ENCODE measurements around the gene IL18R1. TPM values are rescaled to one million over a fixed set of nuclear protein-coding genes. Genes with fewer than 3 reads are reported as not detected.

Gene IL18R1
- total and polyA plus RNA-seq, 4 donors: 4.8 to 12.7 (median 5.9) TPM

DNA sequence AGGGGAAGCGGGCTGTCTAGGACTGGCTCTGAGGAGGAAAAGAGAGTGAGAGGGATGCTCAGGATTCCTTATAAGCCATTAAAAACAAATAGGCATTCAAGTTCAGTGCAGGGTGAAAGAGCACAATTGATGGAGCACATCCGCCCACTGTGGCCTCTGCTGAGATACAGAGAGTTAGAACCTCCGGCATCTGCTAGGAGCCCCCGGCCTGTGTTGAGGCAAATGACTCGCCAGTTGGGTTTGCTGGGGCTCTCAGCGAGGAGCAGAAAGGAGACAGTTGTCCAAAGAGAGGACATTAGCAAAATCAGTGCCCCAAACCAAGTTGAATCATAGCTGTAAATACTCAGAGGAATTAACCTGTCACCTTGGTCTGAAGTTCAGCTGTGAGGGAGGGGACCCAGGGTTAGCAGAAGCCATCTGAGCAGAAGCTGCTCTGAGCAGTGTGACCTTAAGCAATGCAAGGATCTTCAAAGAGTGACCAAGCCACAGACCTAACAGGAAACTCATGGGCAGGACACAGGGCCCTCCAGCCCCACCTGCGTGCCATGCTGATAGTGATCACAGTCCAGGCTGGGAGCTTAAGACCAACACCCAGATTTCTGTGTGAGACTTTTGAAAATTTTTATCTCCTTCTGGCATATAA is 44.0 kb downstream of the IL18R1 start:
- 94% methylated on average over 7 of the region's 7 CpGs for WGBS
- no peak overlapping the region for H3K4me3 ChIP-seq (ENCODE audit: low read depth in 1 of 3, low read length in 3 of 3)
- H3K9me3 ChIP-seq (ENCODE audit: control insufficient read depth in 4 of 4, low read length in 3 of 4): no peaks in the 10 kb centered on the region
- H3K36me3 ChIP-seq (ENCODE audit: control insufficient read depth in 4 of 4, insufficient read depth in 3 of 4, low read depth in 1 of 4, low read length in 3 of 4): no peaks in the 10 kb centered on the region
- H3K27ac ChIP-seq (ENCODE audit: low read depth in 1 of 2, low read length in 2 of 2): no peak overlapping the region
- H3K27me3 ChIP-seq (ENCODE audit: control insufficient read depth in 4 of 4, insufficient read depth in 4 of 4, low read length in 3 of 4): no peaks in the 10 kb centered on the region
- DNase-seq (ENCODE audit: low spot score): no peak
- no peak overlapping the region for H3K9ac ChIP-seq (ENCODE audit: low read depth in 1 of 2, low read length in 2 of 2)
- H3K4me1 ChIP-seq (ENCODE audit: control insufficient read depth in 4 of 4, insufficient read depth in 4 of 4, low read length in 3 of 4): no peaks in the 10 kb centered on the region
- no peak for TF ChIP-seq HNF4G (IDR thresholded peaks at IDR 0.05)
- no peak for TF ChIP-seq SP1 (IDR thresholded peaks at IDR 0.05)
- no peak for TF ChIP-seq FOXA1 (IDR thresholded peaks at IDR 0.05)
- no peak for TF ChIP-seq MAX (IDR thresholded peaks at IDR 0.05)
- no peak for TF ChIP-seq TAF1 (conservative IDR thresholded peaks at IDR 0.05)
- TF ChIP-seq RXRA (IDR thresholded peaks at IDR 0.05): no peak
- TF ChIP-seq, protein P1, sequence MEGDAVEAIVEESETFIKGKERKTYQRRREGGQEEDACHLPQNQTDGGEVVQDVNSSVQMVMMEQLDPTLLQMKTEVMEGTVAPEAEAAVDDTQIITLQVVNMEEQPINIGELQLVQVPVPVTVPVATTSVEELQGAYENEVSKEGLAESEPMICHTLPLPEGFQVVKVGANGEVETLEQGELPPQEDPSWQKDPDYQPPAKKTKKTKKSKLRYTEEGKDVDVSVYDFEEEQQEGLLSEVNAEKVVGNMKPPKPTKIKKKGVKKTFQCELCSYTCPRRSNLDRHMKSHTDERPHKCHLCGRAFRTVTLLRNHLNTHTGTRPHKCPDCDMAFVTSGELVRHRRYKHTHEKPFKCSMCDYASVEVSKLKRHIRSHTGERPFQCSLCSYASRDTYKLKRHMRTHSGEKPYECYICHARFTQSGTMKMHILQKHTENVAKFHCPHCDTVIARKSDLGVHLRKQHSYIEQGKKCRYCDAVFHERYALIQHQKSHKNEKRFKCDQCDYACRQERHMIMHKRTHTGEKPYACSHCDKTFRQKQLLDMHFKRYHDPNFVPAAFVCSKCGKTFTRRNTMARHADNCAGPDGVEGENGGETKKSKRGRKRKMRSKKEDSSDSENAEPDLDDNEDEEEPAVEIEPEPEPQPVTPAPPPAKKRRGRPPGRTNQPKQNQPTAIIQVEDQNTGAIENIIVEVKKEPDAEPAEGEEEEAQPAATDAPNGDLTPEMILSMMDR (IDR thresholded peaks at IDR 0.05; ENCODE audit: low read depth, low read length, missing input control): no peak
- TF ChIP-seq, protein P2, sequence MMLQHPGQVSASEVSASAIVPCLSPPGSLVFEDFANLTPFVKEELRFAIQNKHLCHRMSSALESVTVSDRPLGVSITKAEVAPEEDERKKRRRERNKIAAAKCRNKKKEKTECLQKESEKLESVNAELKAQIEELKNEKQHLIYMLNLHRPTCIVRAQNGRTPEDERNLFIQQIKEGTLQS (IDR thresholded peaks at IDR 0.05): no peak
- no peak for TF ChIP-seq FOXA2 (IDR thresholded peaks at IDR 0.05)
- TF ChIP-seq REST (IDR thresholded peaks at IDR 0.05): no peak
- TF ChIP-seq RAD21 (IDR thresholded peaks at IDR 0.05): no peak
- no peak for TF ChIP-seq JUND (IDR thresholded peaks at IDR 0.05)
- TF ChIP-seq HNF4A (conservative IDR thresholded peaks at IDR 0.05): no peak
- no peak for TF ChIP-seq GABPA (IDR thresholded peaks at IDR 0.05 in 1 of 2, conservative IDR thresholded peaks at IDR 0.05 in 1 of 2)

- H3K27ac ChIP-seq (ENCODE audit: low read depth in 1 of 2, low read length in 2 of 2): no peak overlapping the region
- no peaks in the 10 kb centered on the region for H3K27me3 ChIP-seq (ENCODE audit: control insufficient read depth in 4 of 4, insufficient read depth in 4 of 4, low read length in 3 of 4)
- H3K4me1 ChIP-seq (ENCODE audit: control insufficient read depth in 4 of 4, insufficient read depth in 4 of 4, low read length in 3 of 4): no peaks in the 10 kb centered on the region
- H3K4me3 ChIP-seq (ENCODE audit: low read depth in 1 of 3, low read length in 3 of 3): no peak overlapping the region
- H3K36me3 ChIP-seq (ENCODE audit: control insufficient read depth in 4 of 4, insufficient read depth in 3 of 4, low read depth in 1 of 4, low read length in 3 of 4): no peaks in the 10 kb centered on the region
- H3K9me3 ChIP-seq (ENCODE audit: control insufficient read depth in 4 of 4, low read length in 3 of 4): no peaks in the 10 kb centered on the region
- no peak for DNase-seq (ENCODE audit: low spot score)
- H3K9ac ChIP-seq (ENCODE audit: low read depth in 1 of 2, low read length in 2 of 2): no peak overlapping the region
- TF ChIP-seq FOXA1 (IDR thresholded peaks at IDR 0.05) (no peak), YY1 (IDR thresholded peaks at IDR 0.05) (no peak), FOXA2 (IDR thresholded peaks at IDR 0.05) (no peak), REST (IDR thresholded peaks at IDR 0.05) (no peak), MAX (IDR thresholded peaks at IDR 0.05) (no peak), HNF4A (conservative IDR thresholded peaks at IDR 0.05) (no peak), GABPA (IDR thresholded peaks at IDR 0.05 in 1 of 2, conservative IDR thresholded peaks at IDR 0.05 in 1 of 2) (no peak), EGR1 (IDR thresholded peaks at IDR 0.05; ENCODE audit: low read depth in 2 of 2) (no peak), RAD21 (IDR thresholded peaks at IDR 0.05) (no peak), SP1 (IDR thresholded peaks at IDR 0.05) (no peak), TAF1 (conservative IDR thresholded peaks at IDR 0.05) (no peak), NR2F2 (IDR thresholded peaks at IDR 0.05) (no peak), HNF4G (IDR thresholded peaks at IDR 0.05) (no peak)
- TF ChIP-seq, protein P2 (IDR thresholded peaks at IDR 0.05): no peak
- TF ChIP-seq, protein P1 (IDR thresholded peaks at IDR 0.05; ENCODE audit: low read depth, low read length, missing input control): no peak
These were observed 45.9 kb downstream of the IL18R1 start for GRCh38 chr2:102401456-102401855.
